Activated CD8-positive, alpha-beta memory T cell treated with anti-CD3 and anti-CD28 coated beads, Interleukin-2, amount 50 U/mL, for 1 hour (primary cell): ENCODE measurements around the gene AGBL3.
"Not testable (repeated sequence)": the region's sequence is repeated elsewhere in the genome, so short reads cannot be mapped to it uniquely, and the experiment has no call there.

Source experiments
- DNase-seq: peaks from one replicate; pipeline ENCODE4 v3.0.0-alpha.2; 2020; ENCODE audit errors: extremely low read depth

Gene AGBL3

DNA sequence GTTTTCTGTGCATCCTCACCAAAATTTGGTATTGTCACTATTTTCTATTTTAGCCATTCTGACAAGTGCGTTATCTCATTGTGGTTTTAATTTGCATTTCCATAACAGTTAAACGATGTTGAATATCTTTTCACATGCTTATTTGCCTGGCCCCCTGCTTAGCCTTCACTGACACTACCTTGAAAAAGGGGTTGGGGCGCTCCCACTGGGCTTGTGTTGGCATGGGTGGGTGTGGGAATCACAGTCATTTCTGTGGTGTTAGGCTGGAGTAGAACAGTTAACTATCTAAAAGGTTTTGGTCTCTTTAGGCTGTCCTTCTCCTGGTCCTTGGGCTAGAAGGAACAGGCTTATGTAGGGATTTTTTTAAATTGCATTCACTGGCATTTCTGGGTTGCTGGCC is 89.4 kb downstream of the AGBL3 start:
- DNase-seq: no peak

DNA sequence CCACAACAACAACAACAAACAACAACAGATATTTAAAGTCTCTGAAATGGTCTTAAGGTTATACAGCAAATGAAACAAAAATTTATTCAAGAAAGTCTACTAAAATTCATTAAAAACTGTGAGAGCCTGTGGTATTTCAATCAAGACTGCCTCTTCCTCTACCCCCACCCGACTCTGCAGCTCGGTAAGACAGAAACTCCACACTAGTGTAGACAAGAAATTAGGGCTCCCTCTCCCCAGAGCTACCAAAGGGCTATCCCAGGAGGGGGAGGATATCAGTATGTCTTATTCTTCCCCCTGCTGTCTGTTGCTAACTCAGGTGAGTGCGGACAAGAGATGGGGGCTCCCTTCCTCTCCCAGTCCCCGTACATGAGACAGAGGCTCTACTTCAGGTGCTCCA is 90.6 kb downstream of the AGBL3 start:
- no peak for DNase-seq

DNA sequence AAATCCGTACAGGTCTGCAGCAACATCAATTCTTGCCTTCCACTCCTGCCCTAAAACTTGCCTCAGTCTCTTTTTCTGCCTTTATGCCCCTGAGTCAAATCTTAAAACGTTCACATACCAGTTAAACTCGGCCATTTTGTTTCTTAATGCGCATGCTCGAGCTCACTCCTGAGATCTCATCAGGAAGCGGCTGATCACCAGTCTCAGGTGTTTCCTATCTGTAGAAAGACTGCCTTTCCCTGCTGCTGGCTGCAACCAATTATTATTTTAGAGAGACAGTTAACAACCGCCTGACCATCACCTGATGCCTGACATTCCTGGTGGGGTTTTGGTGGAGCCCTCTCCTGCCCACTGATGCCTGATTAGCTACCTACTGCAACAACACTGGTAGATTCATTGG is 91.3 kb downstream of the AGBL3 start:
- DNase-seq: no peak

DNA sequence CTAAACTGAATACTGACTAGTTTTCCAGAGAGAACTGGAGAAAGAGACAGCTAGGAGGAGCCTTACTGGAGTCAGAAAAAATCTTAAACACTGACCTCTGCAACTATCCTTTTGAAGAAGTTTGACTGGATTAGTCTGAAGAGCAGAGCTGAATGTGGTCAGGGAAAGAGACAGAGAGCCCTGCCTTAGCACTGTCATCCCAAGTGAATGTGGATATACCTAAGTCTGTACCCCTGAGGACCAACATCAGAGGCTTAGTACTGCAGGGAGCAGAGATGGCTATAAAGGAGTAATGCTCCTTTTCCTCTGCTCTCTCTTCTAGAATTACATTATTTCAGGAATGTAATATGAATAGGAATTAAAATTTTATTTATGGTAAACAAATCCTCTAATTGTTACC is 91.7 kb downstream of the AGBL3 start:
- no peak for DNase-seq

DNA sequence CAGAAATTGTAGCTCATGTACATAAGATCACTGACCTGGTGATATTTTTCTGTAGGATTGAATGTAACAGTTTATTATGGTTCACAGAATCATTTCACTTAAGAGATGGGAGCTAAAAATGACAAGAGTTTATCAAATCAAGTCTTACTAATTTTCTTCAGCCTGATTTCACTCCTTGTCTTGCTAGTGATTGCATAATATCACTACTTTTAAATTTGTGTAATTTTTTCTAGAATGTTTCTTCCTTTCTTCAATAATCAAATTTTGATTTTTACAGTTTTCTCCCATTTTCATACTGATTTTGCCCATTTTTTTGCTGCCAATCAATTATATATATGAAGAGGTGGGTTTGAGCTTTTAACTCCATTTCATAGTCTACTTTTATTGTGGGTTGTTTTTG is 92.8 kb downstream of the AGBL3 start:
- DNase-seq: no peak

DNA sequence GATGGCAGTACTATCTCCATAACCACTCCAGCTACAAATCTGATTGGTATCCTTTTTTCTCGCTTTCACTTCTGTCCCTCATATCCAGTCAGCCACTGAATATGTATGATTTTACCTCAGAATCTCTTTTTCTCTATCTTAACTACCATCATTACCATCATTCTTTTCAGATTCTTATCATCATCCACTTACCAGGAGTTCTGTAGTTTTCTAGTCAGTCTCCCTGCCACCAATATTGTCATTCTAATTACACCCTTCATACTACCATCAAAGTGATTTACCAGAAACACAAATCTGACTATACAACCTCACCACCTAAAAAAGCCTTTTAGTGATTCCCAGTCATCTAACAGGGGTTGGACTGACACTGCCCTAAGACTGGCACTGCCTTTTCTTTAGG is 96.7 kb downstream of the AGBL3 start:
- no peak for DNase-seq

DNA sequence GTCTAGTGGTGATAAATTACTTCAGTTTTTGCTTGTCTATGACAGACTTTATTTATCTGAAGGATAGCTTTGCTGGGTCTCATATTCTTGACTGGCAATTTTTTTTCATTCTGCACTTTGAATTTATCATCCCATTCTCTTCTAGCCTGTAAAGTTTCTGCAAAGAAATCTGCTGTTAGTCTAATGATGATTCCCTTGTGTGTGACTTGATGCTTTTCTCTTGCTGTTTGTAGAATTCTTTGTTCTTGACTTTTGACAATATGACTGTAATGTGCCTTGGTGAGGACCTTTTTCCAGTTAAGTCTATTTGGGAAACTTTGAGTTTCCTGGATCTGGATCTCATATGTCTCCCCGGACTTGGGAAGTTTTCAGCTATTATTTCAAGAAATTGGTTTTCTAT is 102.3 kb downstream of the AGBL3 start:
- DNase-seq: no peak

DNA sequence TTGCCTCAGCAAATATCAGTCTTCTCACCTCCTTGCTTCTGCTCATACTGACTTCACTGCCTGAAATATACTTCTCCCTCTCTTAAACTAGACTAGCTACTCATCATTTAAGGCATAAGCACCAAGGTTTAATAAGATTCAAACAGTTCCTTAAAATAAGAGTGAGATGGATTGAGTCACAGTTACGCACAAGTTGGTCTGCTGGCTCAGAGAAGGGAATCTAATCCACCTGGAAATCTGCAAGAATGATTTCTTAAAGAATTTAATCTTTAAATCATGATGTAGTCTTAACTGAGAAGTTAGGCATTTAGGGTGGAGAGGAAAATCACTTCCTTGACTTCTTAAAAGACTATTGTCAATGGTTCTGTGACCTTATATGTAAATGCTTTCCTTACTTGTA is 105.4 kb downstream of the AGBL3 start:
- no peak for DNase-seq

DNA sequence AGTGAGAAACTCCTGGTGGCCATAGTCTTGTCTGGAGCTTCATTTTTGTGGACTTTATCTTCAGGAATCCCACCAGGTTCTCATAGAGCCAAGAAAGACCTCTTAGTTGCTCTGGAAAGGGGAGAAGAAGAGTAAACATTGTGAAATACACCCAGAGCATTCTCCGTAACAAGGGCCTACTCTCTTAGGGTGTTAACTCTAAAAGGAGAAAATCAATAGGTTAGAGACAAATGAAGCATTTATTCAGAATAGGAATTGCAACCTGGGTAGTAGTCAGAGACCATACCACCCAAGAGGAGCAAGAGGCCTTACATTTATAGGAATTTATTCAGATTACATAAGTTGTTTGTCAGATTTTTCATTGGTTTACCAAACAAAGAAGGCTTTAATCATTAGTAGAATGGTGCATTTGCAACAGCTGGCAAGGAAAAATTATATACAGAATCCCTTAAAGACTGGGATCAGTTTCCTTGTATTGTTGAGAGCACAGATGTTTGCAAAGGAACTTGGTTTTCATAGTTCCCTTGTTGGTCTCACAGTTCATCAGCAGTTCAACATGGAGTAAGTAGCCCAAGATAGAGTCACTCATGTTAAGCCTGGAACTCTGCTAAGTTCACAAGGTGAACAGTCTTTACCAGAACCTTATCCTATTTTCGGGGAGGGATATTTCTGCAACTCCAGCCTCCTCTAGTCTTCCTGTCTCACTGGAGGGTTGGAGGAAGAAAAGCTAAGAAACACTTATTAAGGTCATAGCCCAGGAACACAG is 108.3 kb downstream of the AGBL3 start:
- no peak for DNase-seq

DNA sequence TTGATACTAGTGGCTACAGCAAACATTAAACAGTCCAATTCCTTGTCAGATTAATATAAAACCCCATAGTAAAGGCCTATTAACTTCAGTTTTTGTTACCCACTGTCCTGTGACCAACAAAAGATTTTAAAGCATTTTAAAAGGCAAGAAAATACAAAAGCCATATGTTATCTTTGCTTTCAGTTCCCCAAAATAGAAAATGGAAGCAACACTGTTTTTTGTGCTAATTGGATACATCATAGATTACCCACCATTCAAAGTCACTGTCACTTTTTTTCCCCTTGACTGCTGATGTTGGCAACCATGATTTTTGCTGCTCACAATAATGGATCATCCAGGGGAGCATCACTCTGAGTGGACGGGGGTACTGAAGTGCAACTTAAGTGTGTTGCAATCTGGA is 109.1 kb downstream of the AGBL3 start:
- no peak for DNase-seq

DNA sequence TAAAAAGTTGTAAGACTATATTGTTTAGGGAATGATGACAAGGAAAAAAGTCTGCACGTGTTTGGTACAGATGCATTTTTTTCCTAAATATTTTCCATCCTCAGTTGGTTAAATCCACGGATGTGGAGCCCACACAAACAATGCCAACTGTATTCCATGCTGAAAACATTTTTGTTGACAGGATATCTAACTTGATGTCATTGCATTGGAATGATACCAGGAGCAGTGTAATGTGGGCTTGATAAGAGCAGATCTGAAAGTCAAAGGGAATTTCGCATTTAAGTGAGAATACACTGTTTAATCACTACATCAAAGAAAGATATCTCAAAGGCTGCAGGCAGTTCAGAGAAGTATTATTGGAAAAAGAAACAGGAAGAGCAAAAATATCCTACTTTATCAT is 112.1 kb downstream of the AGBL3 start:
- no peak for DNase-seq

DNA sequence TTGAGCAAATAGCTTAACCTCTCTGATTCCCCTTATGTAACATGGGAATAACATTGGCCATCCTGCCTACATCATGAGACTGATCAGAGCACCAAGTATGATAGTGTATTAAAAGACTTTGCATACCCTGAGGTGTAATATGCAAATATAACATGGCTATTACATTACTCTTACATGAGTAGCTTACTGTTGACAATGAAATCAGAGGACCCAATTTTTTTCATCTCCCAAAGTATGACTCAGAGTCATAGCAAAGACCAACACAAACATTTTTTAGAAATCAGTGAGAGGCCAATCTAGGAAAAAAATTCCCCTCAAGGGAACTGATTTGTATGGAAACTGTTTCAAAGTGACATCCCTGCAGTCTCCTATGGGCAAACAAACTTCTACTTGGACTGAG is 114.5 kb downstream of the AGBL3 start:
- DNase-seq: no peak

DNA sequence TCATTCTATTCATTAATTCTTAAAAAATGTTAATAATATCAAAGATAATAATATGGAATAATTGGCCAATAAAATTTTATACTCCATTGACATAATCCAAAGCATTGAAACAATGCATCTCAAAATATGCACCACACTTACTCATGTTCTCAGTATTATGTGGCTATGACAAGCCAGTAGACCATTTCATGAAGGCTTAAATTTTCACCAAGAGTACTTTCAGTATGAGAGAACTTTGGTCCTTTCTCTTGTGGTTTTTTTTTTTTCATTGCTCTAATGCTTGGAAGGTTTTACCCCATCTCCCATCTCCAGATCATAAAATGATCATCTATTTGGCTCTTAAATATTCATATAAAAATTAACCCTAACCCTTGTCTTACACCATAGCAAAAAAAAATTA is 116.1 kb downstream of the AGBL3 start:
- DNase-seq: no peak

DNA sequence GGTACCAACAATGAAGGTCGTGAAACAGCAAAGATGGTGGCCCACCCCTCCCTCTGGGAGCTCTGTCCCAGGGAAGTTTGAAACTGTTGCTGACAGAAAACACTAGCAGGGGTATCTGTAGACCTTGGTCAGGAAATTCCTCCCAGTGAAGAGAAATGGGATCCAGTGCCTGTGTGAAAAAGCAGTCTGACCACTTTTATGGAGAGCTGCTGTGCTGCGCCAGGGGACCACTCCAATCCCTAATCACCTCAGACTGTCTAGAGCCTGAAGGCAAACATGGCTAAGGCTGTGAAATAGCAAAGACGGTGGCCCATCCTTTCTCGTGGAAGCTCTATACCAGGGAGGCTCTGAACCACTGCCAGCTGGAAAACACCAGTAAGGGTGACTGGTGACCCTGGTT is 123.3 kb downstream of the AGBL3 start:
- no peak for DNase-seq

DNA sequence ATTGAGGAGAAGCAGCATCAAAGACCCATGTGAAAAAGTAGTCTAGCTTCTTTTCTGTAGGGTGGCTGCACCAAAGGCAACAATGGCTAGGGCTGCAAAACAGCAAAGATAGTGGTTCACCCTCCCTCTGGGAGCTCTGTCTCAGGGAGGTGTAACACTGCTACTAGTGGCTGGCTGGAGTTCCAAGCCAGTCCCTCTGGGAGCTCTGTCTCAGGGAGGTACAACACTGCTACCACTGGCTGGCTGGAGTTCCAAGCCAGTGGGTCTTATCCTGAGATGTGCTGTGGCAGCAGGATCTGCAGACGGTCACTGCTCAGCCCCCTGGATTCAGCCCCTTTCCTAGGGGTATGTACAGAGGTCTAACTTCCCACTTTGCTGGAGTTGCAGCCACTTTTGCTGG is 123.7 kb downstream of the AGBL3 start:
- no peak for DNase-seq

DNA sequence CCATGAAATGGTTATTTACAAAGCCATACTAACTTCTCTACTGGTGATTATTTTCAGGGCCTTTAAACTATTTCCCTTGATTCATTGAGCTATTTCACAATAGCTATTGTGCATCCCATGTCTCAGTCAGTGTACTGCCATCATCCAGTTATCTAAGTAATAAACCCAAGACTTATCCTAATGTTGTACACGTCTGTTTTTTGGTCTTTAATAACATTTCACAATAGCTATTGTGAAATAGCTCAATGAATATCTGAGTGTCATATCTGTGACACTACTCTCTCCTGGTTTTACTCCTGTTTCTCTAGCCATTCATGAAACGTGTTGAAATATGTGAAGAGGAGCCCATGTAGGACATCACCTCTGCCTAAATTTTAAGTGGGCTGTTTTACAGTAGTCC is 125.1 kb downstream of the AGBL3 start:
- DNase-seq: no peak

DNA sequence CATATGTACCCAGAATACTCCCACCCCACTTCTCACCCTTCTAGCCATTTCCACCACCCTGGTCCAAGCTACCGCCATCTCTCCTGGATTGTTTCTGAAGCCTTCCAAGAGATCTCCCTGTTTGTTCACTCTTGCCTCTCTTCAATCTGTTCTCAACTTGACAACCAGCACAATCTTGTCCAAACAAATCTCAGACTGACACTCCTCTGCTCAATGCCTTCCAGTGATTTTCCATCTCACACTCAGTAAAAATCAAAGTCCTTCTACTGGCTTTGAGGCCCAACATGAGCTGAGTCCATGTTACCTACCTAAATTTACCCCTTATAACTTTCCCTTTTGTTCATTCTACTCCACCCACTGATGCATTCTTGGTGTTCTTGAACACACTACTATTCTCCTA is 128.3 kb downstream of the AGBL3 start:
- DNase-seq: no peak

DNA sequence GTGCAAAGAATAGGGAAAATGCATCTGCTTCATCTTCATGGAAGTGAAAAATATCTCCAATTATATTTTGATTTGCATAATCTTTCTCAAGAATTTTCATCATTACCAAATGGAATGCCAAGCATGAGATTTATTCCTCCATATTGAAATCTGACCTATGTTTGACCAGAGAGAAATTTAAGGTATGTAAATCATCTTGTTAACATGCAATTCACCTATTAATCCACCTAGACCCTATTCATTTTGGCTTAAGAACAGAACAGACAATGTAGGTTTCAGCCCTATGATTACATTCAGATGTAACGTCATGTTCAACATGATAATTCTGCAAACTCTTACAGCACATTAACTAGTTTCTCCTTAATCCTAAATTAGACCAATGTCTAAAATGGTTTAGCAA is 130.8 kb downstream of the AGBL3 start:
- no peak for DNase-seq

DNA sequence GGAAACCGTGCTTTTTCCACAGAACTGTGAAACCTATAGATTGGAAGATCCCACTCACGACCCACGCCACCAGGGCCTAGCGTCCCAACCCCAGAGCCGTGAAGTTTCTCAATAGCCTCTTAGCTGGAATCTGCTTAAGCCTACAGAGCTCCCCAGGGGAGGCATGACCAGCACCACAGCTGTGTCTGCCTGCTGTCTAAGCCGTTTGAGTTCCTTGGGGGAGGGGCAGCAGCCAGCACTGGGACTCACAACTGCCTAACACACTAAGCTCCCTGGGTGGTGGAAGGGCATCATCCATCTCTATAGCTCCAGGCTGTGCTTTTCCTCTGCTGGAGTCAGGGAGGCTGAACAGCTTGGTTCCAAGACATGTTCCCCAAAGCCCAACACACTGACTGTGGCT is 135.6 kb downstream of the AGBL3 start:
- DNase-seq: no peak

DNA sequence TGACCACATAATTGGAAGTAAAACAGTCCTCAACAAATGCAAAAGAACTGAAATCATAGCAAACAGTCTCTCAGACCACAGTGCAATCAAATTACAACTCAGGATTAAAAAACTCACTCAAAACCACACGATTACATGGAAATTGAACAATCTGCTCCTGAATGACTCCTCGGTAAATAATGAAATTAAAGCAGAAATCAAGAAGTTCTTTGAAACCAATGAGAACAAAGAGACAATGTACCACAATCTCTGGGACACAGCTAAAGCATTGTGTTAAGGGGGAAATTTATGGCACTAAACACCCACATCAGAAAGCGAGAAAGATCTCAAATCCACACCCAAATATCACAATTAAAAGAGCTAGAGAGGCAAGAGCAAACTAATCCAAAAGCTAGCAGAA is 138.3 kb downstream of the AGBL3 start:
- not testable (repeated sequence) for DNase-seq

DNA sequence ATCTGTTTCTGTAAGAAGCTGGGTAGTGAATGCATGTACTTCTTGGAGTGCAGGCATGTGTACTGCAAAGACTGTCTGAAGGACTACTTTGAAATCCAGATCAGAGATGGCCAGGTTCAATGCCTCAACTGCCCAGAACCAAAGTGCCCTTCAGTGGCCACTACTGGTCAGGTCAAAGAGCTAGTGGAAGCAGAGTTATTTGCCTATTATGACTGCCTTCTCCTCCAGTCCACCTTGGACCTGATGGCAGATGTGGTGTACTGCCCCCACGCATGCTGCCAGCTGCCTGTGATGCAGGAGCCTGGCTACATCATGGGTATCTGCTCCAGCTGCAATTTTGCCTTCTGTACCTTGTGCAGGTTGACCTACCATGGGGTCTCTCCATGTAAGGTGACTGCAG is 142.6 kb downstream of the AGBL3 start:
- DNase-seq: no peak

DNA sequence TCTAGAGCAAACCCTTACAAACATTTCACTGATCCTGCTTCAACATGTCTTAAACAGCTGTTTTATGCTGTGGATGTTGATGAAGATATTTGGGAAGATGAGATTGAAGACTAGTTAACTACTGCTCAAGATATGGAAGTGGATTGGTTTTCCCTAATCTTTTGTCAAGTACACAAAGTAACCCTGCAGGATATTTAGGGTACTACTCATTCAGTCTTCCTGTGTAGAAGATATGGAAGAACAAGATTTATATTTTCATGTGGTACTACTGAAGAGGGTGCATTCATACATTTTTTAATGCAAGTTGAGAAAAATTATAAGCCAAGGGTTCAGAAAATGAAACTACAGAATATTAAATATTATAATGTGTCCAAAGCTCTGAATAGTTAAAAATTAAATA is 143.3 kb downstream of the AGBL3 start:
- DNase-seq: no peak

DNA sequence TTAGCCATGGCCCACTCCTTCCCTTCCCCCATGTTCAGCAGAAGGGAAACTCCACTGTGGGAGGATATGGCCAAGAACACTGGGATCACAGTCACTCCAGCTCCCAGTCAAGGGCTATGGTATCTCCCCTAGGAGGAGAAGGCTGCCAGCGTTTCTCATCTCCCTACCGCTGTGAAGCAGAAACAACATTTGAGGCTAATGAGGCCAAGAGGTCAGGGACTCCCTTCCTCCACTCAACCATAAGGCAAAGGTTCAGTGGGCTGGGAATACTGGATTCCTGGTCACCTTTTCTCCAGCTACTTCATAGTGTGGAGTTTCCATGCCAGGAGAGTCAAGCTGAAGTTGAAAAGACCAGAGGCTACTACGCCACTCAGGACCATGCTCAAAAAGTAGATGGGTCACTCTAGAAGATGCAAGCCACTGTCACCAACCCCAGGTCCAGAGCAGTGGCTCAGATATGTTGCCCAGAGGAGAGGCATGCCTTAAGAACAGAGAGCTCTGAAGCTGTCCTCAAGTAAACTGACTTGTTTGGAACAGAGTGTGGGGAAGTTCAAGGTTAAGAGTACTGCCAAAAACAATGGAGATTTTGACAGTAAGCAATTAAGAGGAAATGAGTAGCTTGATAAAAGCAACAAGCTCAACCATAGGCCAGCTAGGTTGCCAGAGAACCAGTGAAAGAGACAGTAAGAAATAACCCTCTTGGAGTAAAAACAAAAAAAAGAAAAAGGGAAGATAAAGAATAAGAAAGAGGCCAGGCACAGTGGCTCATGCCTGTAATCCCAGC is 157.8 kb downstream of the AGBL3 start:
- DNase-seq: no peak
